Tibial nerve (tissue), 4 donors: ENCODE measurements around the gene KLHL26.

Source experiments
- CTCF ChIP-seq, 5 experiments: fragments of 200-600 bp in 3 of 5; fragments of 450-650 bp in 2 of 5; sonication (generic) in 3 of 5; IDR thresholded peaks; one replicate each; pipeline ENCODE4 v1.5.1; 2016 to 2019; ENCODE audit warnings: antibody characterized with exemption in 5 of 5, mild to moderate bottlenecking in 3 of 5, moderate library complexity in 2 of 5
- EP300 ChIP-seq, 2 donors: sonication (generic); formaldehyde crosslinking; IDR thresholded peaks; one replicate each; pipeline ENCODE4 v1.6.1; 2017; ENCODE audit warnings: antibody characterized with exemption in 2 of 2, mild to moderate bottlenecking in 1 of 2
- POLR2A ChIP-seq, 2 donors: fragments of 450-650 bp; IDR thresholded peaks; one replicate each; pipeline ENCODE4 v1.6.1; 2017; ENCODE audit warnings: antibody characterized with exemption in 2 of 2, mild to moderate bottlenecking in 2 of 2, moderate library complexity in 2 of 2

GRCh38 chr19:18715416-18715815 is 78.6 kb downstream of the KLHL26 start:
- no peak for TF ChIP-seq EP300 (IDR thresholded peaks at IDR 0.05)
- TF ChIP-seq CTCF (IDR thresholded peaks at IDR 0.05): no peak
- TF ChIP-seq POLR2A (IDR thresholded peaks at IDR 0.05): no peak
